Activated effector memory CD4-positive, alpha-beta T cell treated with Interleukin-2 at 50 U/mL for 16 hours (primary cell): Measurements from ENCODE around the gene OR2T34.
"Not testable (repeated sequence)": the region's sequence is repeated elsewhere in the genome, so short reads cannot be mapped to it uniquely, and the experiment has no call there.

ENCODE experiments used
- DNase-seq: peaks from one replicate; pipeline ENCODE4 v3.0.0-alpha.2; 2020

OR2T34 gene

GRCh38 chr1:248551027-248551426 is 23.5 kb downstream of the OR2T34 start:
- not testable (repeated sequence) for DNase-seq

- not testable (repeated sequence) for DNase-seq
Measured at GRCh38 chr1:248547383-248547782, 27.2 kb downstream of the OR2T34 start.

- not testable (repeated sequence) for DNase-seq
Measured at GRCh38 chr1:248537449-248537848, 37.1 kb downstream of the OR2T34 start.
